HuH-7 (cell line): ENCODE results near the gene HDAC6.
"Not testable (repeated sequence)": the region's sequence is repeated elsewhere in the genome, so short reads cannot be mapped to it uniquely, and the experiment has no call there.

Experiments used
- DNase-seq: peaks from one replicate; pipeline ENCODE4 v3.0.0; 2011; ENCODE audit warnings: low spot score

Gene HDAC6

GRCh38 chrX:48824066-48824465, 22.2 kb downstream of the HDAC6 start:
- no peak for DNase-seq

- DNase-seq = no peak
Measured at GRCh38 chrX:48826135-48826875, 24.4 kb downstream of the HDAC6 start, which contains the start of gene ERAS. Gene ERAS, plus strand, starts transcription at chrX:48826513. Its CDS starts 2,611 bp downstream, at chrX:48829124.

GRCh38 chrX:48826876-48827653, 25.2 kb downstream of the HDAC6 start:
- DNase-seq = no peak

- DNase-seq = no peak
Measured at GRCh38 chrX:48827654-48827968, 25.7 kb downstream of the HDAC6 start.

- DNase-seq = no peak
Measured at GRCh38 chrX:48829016-48829735, 27.3 kb downstream of the HDAC6 start.

GRCh38 chrX:48831136-48831908, 29.5 kb downstream of the HDAC6 start:
- DNase-seq = no peak

GRCh38 chrX:48831909-48832291, 30.0 kb downstream of the HDAC6 start:
- DNase-seq = no peak

- peak; percentile 77 for DNase-seq
Measured at GRCh38 chrX:48833542-48834138, 31.8 kb downstream of the HDAC6 start.

GRCh38 chrX:48834383-48834709, 32.5 kb downstream of the HDAC6 start:
- no peak for DNase-seq

GRCh38 chrX:48835524-48836329, 33.9 kb downstream of the HDAC6 start, which contains the start of gene PCSK1N:
Gene PCSK1N, minus strand, starts transcription at chrX:48835610. Its CDS starts 78 bp downstream, at chrX:48835532.
- DNase-seq = no peak

GRCh38 chrX:48839686-48840085, 37.8 kb downstream of the HDAC6 start:
- DNase-seq = no peak

GRCh38 chrX:48848847-48849246, 47.0 kb downstream of the HDAC6 start:
- DNase-seq = no peak

- DNase-seq = no peak
Measured at GRCh38 chrX:48852857-48853256, 51.0 kb downstream of the HDAC6 start.

- not testable (repeated sequence) for DNase-seq
Measured at GRCh38 chrX:48853494-48853893, 51.6 kb downstream of the HDAC6 start.

GRCh38 chrX:48854121-48854804, 52.4 kb downstream of the HDAC6 start:
- not testable (repeated sequence) for DNase-seq

- DNase-seq = no peak
Measured at GRCh38 chrX:48854898-48855297, 53.0 kb downstream of the HDAC6 start.

GRCh38 chrX:48864210-48864609, 62.3 kb downstream of the HDAC6 start:
- no peak for DNase-seq

- DNase-seq = not testable (repeated sequence)
Measured at GRCh38 chrX:48872017-48872416, 70.2 kb downstream of the HDAC6 start.
